Raji (cell line): ENCODE measurements around the gene GJA3.

Experiments used
- POLR2A ChIP-seq: IDR thresholded peaks from 2 replicates; pipeline ENCODE4 v1.6.1; 2011; ENCODE audit warnings: low read depth, low read length, control low read depth; ENCODE audit not compliant: insufficient read depth

The GJA3 gene

DNA sequence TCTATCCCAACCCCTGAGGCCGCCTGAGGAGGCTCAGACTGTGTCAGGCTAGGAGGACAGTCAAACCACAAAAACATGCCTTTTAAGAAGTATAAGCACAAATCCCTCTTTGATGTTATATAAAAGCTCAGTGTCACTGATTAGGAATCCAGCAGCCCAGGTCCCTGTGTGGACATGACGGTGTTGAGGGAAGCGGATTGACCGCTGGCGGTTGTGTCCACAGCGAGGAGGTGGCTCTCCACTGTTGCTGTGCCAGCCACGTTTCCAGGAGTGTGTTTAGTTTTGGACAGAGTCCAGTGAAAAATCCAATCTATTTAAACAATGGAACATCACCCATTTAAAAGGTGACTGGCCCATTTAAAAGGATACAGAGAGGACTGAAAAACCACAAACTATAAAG lies 7.5 kb upstream of the GJA3 start:
- TF ChIP-seq POLR2A, result no peak

GRCh38 chr13:20165417-20166257 lies 4.8 kb upstream of the GJA3 start:
- TF ChIP-seq POLR2A, result no peak

- TF ChIP-seq POLR2A, result no peak
Measured at GRCh38 chr13:20161951-20162300, 1.1 kb upstream of the GJA3 start.

DNA sequence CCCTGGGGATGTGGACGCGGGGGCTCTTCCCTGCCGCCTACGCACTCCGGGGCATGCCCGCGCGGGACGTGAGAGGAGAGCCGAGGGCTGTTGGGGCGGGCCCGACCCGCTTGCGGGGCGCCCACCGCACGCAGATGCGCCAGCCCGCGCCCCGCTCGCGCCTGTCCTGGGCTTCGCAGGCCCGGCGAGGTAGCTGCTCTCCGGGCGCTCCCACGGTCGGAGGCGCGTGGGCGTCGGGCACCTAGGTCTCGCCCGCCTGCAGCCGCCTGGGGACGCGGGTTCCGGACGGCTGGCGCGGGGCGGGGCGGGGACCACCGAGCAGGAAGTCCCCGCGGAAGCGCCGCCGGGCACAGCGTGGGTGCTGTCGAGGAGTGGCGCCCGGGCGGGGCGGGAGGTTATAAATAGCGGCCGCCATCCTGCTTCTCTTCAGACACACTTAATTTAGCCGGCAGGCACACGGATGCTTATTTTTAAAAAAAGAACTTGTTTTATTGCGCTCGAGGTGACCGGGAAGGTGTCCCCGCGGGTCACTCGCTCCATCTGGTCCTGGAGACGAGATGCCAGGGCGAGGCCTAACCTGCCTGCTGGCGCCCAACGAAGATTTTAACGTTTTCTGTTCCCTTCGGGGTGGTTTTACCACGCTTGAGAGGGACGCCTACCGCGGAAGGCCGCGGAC lies 561 bp upstream of the GJA3 start:
- no peak for TF ChIP-seq POLR2A

GRCh38 chr13:20159646-20160305 lies 1.1 kb downstream of the GJA3 start:
- no peak for TF ChIP-seq POLR2A

- no peak for TF ChIP-seq POLR2A
Measured at GRCh38 chr13:20157151-20157796, 3.6 kb downstream of the GJA3 start.

DNA sequence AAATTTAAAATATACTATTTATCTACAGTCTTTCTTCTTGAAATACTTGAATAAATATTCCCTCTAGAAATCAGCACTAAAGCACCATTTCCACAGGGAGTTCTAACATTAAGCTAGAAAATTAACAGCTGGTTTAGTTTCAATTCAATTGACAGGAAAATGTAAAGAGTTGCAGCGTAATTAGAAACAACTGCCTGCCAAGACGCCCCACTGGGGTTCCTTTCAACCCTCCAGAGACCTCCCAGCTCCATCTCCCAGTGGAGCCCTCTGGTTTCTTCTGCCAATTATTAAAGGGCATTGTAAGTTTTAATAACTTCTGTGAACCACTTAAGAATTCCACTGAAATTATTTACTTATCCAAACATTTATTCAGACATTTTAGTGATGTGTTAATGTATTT lies 4.2 kb downstream of the GJA3 start:
- TF ChIP-seq POLR2A, result no peak

DNA sequence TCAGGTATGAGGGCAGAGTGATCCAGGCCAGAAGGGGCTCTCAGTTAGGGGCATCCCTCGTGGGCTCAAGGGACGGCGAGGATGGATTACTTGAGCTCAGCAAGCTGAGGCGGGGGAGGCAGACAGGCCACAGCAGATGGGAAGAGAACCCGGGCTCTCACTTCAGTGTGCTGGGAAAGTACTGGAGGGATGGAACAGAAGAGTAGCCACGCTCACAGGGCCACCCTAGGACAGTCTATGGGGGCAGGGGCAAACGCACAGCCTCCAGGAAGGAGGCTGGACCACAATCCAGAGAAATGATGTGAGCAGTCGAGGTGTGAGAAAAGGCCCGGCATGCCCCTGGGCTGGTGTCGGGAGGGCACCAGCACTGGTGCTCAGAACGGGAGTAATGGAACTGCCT lies 9.2 kb downstream of the GJA3 start:
- no peak for TF ChIP-seq POLR2A

GRCh38 chr13:20151016-20151415 lies 9.8 kb downstream of the GJA3 start:
- no peak for TF ChIP-seq POLR2A

GRCh38 chr13:20150561-20150960 lies 10.3 kb downstream of the GJA3 start:
- TF ChIP-seq POLR2A, result no peak

DNA sequence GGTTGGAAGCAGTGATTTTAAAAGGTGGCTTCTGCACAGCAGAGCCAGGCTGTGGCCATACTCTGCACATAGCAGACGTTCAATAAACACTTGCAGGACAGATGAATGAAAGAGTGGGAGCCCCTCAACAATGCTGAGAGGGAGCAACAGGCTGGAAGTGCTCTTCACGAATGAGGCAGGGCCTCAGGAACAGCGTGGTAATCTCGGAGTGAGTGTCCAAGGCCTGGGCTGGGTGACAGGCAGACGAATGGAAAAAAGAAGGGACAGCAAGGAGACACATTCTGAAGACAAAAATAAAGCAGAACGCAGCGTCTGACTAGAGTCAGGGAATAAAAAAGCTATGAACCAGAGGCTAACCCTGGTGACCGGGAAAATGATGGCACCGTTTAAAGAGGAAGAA lies 11.1 kb downstream of the GJA3 start:
- TF ChIP-seq POLR2A, result no peak

DNA sequence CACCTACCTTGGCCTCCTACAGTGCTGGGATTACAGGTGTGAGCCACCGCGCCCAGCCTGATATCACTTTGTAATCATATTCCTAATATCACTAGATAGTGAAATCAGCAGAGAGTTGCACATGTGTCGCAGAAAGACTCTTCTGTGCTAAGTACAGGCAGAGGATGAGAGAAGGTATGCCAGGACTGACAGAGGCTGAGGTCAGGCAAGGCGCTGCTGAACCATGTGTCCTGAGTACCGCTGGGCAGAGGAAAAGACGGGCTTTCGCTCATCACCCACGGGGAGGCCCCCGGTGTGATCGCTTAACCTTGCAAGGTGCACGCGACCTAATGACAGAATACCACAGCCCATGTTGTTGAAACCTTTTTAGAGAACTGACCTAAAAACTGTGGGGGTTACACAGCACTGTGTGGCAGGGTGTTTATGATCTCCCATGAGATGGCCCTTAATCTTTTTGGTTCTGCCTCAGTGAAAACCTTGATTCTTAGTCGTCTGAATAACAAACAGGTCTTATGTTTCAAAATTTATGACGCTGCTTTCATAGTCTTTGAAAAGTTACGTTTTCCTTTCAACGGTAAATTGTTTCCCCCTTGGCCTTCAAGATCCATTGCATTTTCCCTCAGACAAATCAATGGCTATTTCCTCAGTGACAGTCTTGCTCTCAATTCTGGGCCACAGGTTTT lies 12.2 kb downstream of the GJA3 start:
- no peak for TF ChIP-seq POLR2A

GRCh38 chr13:20146381-20146780 lies 14.5 kb downstream of the GJA3 start:
- no peak for TF ChIP-seq POLR2A

DNA sequence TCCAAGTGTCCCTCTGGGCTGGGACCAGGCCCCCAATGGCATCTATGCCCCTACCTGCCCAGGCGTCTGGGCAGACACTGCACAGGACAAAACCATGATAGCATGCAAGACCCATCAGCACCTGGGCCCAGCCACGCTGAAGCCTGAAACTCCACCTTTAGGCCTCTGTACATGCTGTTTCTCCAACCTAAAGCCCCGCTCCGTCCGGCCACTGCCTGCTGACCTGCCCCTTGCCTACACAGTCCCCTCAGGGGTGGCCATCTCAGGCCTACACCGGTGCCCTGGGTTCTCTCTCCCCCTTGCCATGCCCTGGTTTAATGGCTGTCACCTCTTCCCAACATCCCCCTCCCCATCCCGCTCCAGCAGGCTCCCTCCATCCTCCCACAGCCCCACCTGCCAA lies 15.3 kb downstream of the GJA3 start:
- TF ChIP-seq POLR2A, result no peak
